Sciatic nerve (tissue), 2 donors: ENCODE data around the gene GPA33. TPM values are rescaled to one million over a fixed set of nuclear protein-coding genes. Genes with fewer than 3 reads are reported as not detected.
A peak's percentile ranks its signal among the peaks of the same experiment; 100 is the strongest.

ENCODE experiments used
- ATAC-seq: fragments of 200-7000 bp; cut with Tn5 transposase; one replicate; pipeline ENCODE4 v1.9.1; 2020; ENCODE audit warnings: mild to moderate bottlenecking, moderate library complexity
- DNase-seq: peaks from one replicate; pipeline ENCODE4 v3.0.0-alpha.2; 2020; ENCODE audit warnings: low spot score
- intact Hi-C: fragments of 100-400 bp; cut with DNase I; formaldehyde crosslinking; loops from one replicate; pipeline ENCODE4 v1.14.2; 2022
- total RNA-seq: library from RNA; stranded (reverse); fragmentation: NEBNext Ultra II Directional; extraction: Animal tissue kit (Norgen Biotek cat#: 25700); gene quantifications from one replicate; pipeline ENCODE4 v1.2.1, GENCODE V29; 2021
- donor health status: DM: no; HTN: no; CAD: no.
- donor health status: DM: no; HTN: no; CAD: no.

The GPA33 gene
- total RNA-seq, 1 donor from 2014 or later, result not detected

DNA sequence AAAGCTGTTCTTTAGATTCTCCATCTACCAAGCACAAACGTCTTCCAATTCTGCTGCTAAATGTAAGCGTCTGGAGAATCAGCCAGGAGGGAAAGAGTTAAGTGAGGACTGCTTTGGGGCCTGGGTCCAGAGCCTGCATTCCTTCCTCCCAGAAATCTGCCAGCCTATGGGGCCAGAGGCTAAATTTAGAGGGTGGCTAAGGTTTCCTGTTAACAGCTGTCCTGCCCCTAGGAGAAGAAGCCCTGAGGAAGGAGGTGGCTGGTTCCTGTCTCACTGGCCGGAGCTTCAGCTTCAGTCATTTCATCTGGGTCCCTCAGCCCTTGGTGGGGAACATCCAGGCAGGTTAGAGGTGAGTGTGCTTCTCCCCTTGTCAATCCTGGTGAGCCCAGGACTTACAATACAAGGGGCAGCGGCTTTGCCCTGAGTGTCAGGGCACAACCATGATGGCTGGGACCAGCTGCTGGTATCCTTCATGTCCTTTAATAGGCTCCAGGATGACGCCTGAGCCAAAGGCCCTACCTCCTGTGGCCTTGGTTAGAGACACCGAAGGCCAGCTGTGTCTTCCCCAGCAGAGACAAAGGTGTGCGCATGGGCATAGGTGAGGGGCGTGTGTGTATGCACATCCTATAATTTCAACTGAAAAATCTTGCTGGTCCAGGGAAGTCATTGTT is 3.8 kb upstream of the GPA33 start, which contains the start of gene STYXL2:
TSS of gene STYXL2 (plus strand) at position 230 of the 671 bp plus-strand sequence. CDS start 775 bp downstream, outside the sequence.
- DNase-seq, result no peak
- no peak for ATAC-seq
- intact Hi-C loops, result no loop called here

GRCh38 chr1:167092653-167093052 is 2.5 kb upstream of the GPA33 start:
- ATAC-seq, result no peak
- DNase-seq, result no peak
- intact Hi-C loops, result no loop called here

GRCh38 chr1:167089939-167090313 is 251 bp downstream of the GPA33 start:
- DNase-seq, result no peak
- ATAC-seq, result no peak
- intact Hi-C loops, result no loop called here

DNA sequence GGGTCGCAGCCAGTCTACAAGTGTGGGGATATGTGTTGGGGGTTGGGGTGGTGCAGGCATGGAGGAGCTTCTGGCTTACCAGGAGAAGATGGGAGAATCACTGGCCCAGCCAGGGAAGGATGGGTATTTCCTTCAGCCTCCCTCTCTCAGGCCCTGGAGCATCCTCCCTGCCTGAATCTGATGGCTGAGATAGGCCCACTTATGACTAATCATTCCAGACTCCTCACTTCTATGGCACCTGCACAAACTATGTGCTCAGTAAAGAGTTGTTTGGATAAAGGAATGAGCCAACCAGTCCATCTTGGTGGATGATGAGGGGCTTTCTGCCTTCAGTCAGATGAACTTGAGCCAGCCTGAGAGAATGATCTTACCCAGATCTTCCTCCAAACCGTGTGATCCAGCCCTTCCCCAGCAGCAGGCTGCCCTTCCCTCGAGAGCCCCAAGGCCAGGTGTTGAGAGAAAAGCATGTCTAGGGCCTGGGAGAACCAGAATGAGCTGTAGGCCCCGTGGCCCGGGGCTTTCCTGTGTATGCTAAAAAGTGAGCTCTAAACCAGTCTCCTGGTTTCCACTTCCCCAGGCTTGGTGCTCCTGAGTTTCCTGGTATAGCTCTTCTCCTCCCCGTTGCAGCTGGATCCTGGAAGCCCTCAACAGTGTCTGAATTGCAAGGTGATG is 1.3 kb downstream of the GPA33 start:
- DNase-seq (no peak), ATAC-seq (no peak)
- intact Hi-C loops, result no loop called here

GRCh38 chr1:167086768-167087167 is 3.4 kb downstream of the GPA33 start:
- ATAC-seq (no peak), DNase-seq (no peak)
- intact Hi-C loops, result no loop called here

DNA sequence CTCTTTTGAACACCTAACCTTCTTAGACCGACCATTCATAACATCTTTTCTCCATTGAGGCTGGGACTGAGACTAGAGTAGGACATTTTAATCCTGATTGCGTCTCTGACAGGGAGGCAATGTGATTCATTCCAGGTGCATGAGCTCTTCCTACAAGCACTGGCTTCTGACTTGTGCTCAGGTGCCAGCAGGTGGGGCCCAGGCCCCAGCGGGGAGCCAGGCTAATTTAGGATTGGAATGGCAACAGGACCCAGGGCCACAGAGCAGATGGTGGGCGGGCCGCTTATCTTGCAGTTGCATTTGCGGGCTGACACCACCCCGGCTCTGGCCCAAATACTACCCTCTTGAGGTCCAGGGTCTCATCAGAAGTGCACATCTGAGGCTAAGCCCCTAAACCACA is 4.1 kb downstream of the GPA33 start:
- DNase-seq (no peak), ATAC-seq (no peak)
- intact Hi-C loops, result no loop called here

- ATAC-seq (no peak), DNase-seq (no peak)
- intact Hi-C loops, result no loop called here
These were observed 5.4 kb downstream of the GPA33 start for GRCh38 chr1:167084757-167085156.

GRCh38 chr1:167083871-167084270 is 6.3 kb downstream of the GPA33 start:
- DNase-seq, result no peak
- intact Hi-C loops, result no loop called here
- no peak for ATAC-seq

GRCh38 chr1:167083066-167083665 is 7.0 kb downstream of the GPA33 start:
- ATAC-seq (no peak), DNase-seq (no peak)
- intact Hi-C loops, result no loop called here

DNA sequence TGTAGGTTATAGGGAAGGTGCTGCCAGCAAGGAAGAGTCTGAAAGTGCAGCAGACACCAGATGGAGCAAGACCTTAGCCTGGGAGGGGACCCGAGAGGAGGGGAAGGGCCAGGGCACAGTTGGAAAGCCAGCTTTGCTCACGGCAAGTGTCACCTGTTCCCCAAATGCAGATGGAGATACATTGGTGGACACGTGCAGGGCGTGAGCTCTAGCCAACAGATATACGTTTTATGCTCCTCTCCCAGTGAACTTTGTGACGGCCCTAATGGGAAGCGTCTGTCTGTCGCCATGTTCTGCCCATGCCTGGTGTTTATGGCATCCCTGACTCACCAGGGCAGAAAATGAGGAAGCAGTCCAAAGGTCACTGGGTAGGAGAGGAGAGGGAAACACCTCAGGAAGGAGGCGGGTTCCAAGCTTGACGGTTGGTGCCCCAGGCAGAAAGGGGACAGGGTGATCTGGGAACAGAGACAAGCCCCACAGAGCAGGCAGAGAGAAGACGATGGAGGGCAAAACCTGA is 7.6 kb downstream of the GPA33 start:
- DNase-seq, result no peak
- no peak for ATAC-seq
- intact Hi-C loops, result no loop called here

GRCh38 chr1:167081594-167082156 is 8.5 kb downstream of the GPA33 start:
- ATAC-seq (no peak), DNase-seq (no peak)
- intact Hi-C loops, result no loop called here

GRCh38 chr1:167077868-167078210 is 12.3 kb downstream of the GPA33 start:
- DNase-seq (no peak), ATAC-seq (no peak)
- intact Hi-C loops, result no loop called here

- DNase-seq, result no peak
- intact Hi-C loops, result no loop called here
- no peak for ATAC-seq
These were observed 12.9 kb downstream of the GPA33 start for GRCh38 chr1:167077128-167077867.

GRCh38 chr1:167076136-167076710 is 14.0 kb downstream of the GPA33 start:
- no peak for ATAC-seq
- intact Hi-C loops, result no loop called here
- DNase-seq, result no peak

DNA sequence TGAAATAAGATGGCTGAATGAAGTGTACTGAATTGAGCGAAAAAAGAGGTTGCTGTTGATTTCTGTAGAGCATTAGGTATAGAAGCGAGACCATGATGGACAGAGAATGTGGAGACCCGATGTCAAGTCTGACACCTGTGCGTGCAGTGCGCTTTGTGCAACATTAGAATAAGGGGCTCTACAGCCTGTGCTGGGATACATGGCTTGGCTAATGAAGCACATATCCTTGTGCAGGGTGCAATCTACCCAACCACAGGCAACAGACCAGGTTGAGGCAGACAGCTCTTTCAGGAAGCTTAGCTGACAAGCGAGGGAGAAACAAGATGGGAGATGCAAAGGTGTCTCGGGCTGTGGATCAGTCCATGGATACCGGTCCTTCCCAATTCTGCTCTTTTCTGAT is 18.9 kb downstream of the GPA33 start:
- intact Hi-C loops, result loop anchor here (5.0 kb wide), 1 partner anchor 1746 kb away; no protein-coding TSS in a partner anchor
- no peak for DNase-seq
- ATAC-seq, result no peak

DNA sequence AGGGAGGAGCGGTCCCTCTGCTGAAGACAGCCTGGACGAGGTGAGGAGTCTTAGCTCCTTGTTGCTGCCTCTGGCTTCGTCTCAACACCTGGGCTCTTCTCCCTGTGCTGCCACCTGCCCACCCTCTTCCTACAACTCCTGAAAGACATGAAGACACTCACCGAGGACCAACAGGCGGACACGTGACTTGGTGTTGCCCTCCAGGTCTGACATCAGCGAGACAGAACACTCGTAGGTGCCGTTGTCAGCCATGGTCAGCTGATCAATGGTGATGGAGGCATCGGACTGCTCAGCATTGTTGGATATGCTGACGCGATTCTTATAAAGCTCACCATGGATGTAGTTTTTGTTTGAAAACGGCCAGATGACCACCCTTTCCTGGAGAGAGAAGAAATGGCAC is 21.4 kb downstream of the GPA33 start:
- intact Hi-C loops, result loop anchor here (5.0 to 10.0 kb wide), 2 partner anchors 374 to 466 kb away; no protein-coding TSS in a partner anchor
- no peak for ATAC-seq

DNA sequence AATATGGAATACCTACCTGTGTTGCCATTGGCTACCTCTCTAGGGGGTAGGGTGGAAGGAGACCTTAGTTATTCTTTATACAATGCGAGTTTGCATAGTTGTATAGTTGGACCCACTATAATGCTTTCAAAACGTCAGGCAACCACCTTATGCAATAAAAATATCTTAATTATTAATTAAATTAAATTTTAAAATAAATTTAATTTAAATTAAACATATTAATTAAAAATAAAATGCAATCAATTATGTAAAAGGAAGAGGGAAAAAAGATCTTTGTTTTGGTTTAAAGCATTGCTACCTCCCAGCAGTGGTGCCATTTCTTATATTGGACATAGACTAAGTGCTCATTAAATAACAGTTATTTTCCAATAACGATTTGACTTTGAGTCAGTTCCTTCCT is 22.3 kb downstream of the GPA33 start:
- intact Hi-C loops, result loop anchor here (5.0 to 10.0 kb wide), 2 partner anchors 374 to 467 kb away; no protein-coding TSS in a partner anchor

More for the DNA sequence above, 21.4 kb downstream of the GPA33 start:
- DNase-seq, result no peak

DNA sequence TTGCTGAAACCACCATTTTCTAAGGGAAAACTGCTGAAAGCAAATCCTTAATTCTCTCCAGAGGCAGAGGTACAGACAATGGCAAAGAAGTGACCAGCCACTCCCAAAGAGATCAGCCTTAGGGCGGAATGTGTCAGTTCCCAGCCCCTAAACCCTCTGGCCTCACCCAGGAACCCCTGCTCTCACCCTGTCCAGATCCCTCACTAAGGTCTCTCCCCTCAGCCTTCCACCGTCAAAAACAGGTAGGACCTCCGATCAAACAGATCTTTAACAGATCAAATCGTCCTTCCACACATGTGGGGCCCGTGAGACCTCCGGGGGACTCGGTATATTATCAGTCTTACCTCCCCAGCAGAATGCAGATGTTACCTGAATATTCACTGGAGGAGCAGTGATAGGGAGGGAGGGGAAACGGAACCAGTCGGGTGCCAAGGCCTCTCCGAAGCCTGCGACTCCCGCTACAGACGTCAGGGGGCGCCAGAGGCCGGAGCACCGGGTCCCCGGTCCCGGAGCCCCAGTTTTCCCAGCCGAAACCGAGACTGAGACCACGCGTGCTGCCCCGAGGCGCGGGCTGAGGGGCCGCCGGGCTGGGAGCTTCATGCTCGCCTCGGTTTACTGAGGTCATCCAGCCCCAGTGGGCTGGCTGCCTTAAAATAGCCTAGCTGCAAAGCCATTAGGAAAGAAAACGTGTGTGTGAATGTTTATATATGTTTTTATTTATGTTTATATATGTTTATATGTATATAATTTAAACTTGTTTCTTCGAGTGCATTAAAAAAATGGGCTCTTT is 23.6 kb downstream of the GPA33 start:
- peak; percentile 83 for ATAC-seq
- intact Hi-C loops, result loop anchor here (5.0 to 10.0 kb wide), 2 partner anchors 376 to 468 kb away; no protein-coding TSS in a partner anchor

More for the DNA sequence above, 22.3 kb downstream of the GPA33 start:
- DNase-seq (no peak), ATAC-seq (no peak)

More for the DNA sequence above, 23.6 kb downstream of the GPA33 start:
- peak; percentile 89 for DNase-seq
